HFFc6 (cell line): ENCODE measurements around the gene AGAP4. TPM values are rescaled to one million over a fixed set of nuclear protein-coding genes. Genes with fewer than 3 reads are reported as not detected.
"Not testable (repeated sequence)": the region's sequence is repeated elsewhere in the genome, so short reads cannot be mapped to it uniquely, and the experiment has no call there.

Source experiments
- DNase-seq: peaks from one replicate; pipeline ENCODE4 v3.0.0-alpha.2; 2018
- H3K27ac Mint-ChIP-seq: 2 replicates; pipeline ENCODE4 v1.8.0; 2020; ENCODE audit warnings: mild to moderate bottlenecking, mixed read lengths
- H3K27me3 Mint-ChIP-seq: 2 replicates; pipeline ENCODE4 v1.8.0; 2021; ENCODE audit warnings: mild to moderate bottlenecking, moderate library complexity, mixed read lengths; ENCODE audit not compliant: insufficient read depth
- H3K36me3 Mint-ChIP-seq: 2 replicates; pipeline ENCODE4 v1.8.0; 2021; ENCODE audit warnings: low read depth, mixed read lengths
- H3K4me1 Mint-ChIP-seq: 2 replicates; pipeline ENCODE4 v1.8.0; 2020; ENCODE audit warnings: low read depth, mixed read lengths
- H3K4me3 Mint-ChIP-seq: 2 replicates; pipeline ENCODE4 v1.8.0; 2020; ENCODE audit warnings: mild to moderate bottlenecking, moderate library complexity, mixed read lengths
- H3K9me3 Mint-ChIP-seq: 2 replicates; pipeline ENCODE4 v1.8.0; 2020; ENCODE audit warnings: mild to moderate bottlenecking, mixed read lengths
- CTCF ChIP-seq: fragments of 200-600 bp; sonication (generic); IDR thresholded peaks from 2 replicates; pipeline ENCODE4 v1.5.0; 2021; ENCODE audit warnings: antibody characterized with exemption, mild to moderate bottlenecking
- total RNA-seq, 6 experiments: library from RNA; stranded (reverse); fragmentation: NEBNext Ultra II Directional; extraction: Animal tissue kit (Norgen Biotek cat#: 25700); gene quantifications; 2 replicates in 1 of 6; 3 replicates in 5 of 6; pipeline ENCODE4 v1.2.3, GENCODE V29; 2021

The AGAP4 gene
- total RNA-seq, 6 experiments from 2014 or later: 3.5 to 7.4 (median 5.1) TPM

GRCh38 chr10:45809837-45810236 lies 37.5 kb downstream of the AGAP4 start:
- no peak for DNase-seq
- Mint-ChIP-seq H3K9me3 (no peaks in the 10 kb centered on the region), H3K4me1 (peaks cover 6% of the 10 kb centered on the region), H3K27me3 (peaks cover 3% of the 10 kb centered on the region), H3K4me3 (no peak overlapping the region), H3K27ac (no peak overlapping the region), H3K36me3 (no peaks in the 10 kb centered on the region)
- peak; percentile 45 for TF ChIP-seq CTCF

GRCh38 chr10:45804996-45805395 lies 42.3 kb downstream of the AGAP4 start:
- peaks cover 15% of the 10 kb centered on the region for H3K27me3 Mint-ChIP-seq
- not testable (repeated sequence) for H3K4me1 Mint-ChIP-seq, H3K9me3 Mint-ChIP-seq, H3K4me3 Mint-ChIP-seq, H3K27ac Mint-ChIP-seq, DNase-seq, H3K36me3 Mint-ChIP-seq

GRCh38 chr10:45803060-45804010 lies 44.0 kb downstream of the AGAP4 start:
- not testable (repeated sequence) for H3K27ac Mint-ChIP-seq, H3K4me3 Mint-ChIP-seq, H3K9me3 Mint-ChIP-seq, H3K36me3 Mint-ChIP-seq, H3K4me1 Mint-ChIP-seq
- H3K27me3 Mint-ChIP-seq: peaks cover 11% of the 10 kb centered on the region
- DNase-seq: peak; percentile 50

- peaks cover 19% of the 10 kb centered on the region for H3K36me3 Mint-ChIP-seq
- not testable (repeated sequence) for H3K4me3 Mint-ChIP-seq, H3K27ac Mint-ChIP-seq, H3K4me1 Mint-ChIP-seq, DNase-seq, H3K9me3 Mint-ChIP-seq, H3K27me3 Mint-ChIP-seq
Measured at GRCh38 chr10:45794761-45795160, 52.5 kb downstream of the AGAP4 start.

- DNase-seq: peak; percentile 18
- H3K4me1 Mint-ChIP-seq, H3K9me3 Mint-ChIP-seq, H3K4me3 Mint-ChIP-seq, H3K27me3 Mint-ChIP-seq, H3K27ac Mint-ChIP-seq: not testable (repeated sequence)
- peaks cover 23% of the 10 kb centered on the region for H3K36me3 Mint-ChIP-seq
Measured at GRCh38 chr10:45790694-45791426, 56.4 kb downstream of the AGAP4 start.

- H3K27me3 Mint-ChIP-seq, H3K4me1 Mint-ChIP-seq, DNase-seq, H3K9me3 Mint-ChIP-seq, H3K27ac Mint-ChIP-seq, H3K4me3 Mint-ChIP-seq: not testable (repeated sequence)
- H3K36me3 Mint-ChIP-seq: peaks cover 23% of the 10 kb centered on the region
Measured at GRCh38 chr10:45789991-45790390, 57.3 kb downstream of the AGAP4 start.

GRCh38 chr10:45787212-45787741 lies 60.0 kb downstream of the AGAP4 start:
- not testable (repeated sequence) for H3K4me3 Mint-ChIP-seq, H3K27ac Mint-ChIP-seq, DNase-seq, H3K4me1 Mint-ChIP-seq, H3K27me3 Mint-ChIP-seq, H3K9me3 Mint-ChIP-seq
- peaks cover 13% of the 10 kb centered on the region; the same call in 1 of the 2 replicates for H3K36me3 Mint-ChIP-seq

GRCh38 chr10:45786217-45786616 lies 61.1 kb downstream of the AGAP4 start:
- not testable (repeated sequence) for H3K36me3 Mint-ChIP-seq, H3K27me3 Mint-ChIP-seq, H3K4me3 Mint-ChIP-seq, H3K27ac Mint-ChIP-seq, H3K4me1 Mint-ChIP-seq, H3K9me3 Mint-ChIP-seq
- DNase-seq: peak; percentile 64

Other genes starting within 250 kb of the AGAP4 start
- gene ZFAND4, start 174.7 kb downstream of the AGAP4 start, total RNA-seq: 1 to 10 TPM; 3.9 to 4.8 (median 4.3) TPM
- 10 to 100 TPM; 28.3 to 44.5 (median 34.1) TPM for gene WASHC2C, start 120.2 kb downstream of the AGAP4 start, total RNA-seq
- gene TIMM23, start 125.0 kb upstream of the AGAP4 start, total RNA-seq: 10 to 100 TPM; 89.2 to 99.3 (median 96.4) TPM
- gene NCOA4, start 183.1 kb upstream of the AGAP4 start, total RNA-seq: 100 to 1,000 TPM; 124 to 156 (median 144) TPM
- under 1 TPM in 1 of 6 experiments, not detected in 5; 0.65 TPM for gene MSMB, start 198.8 kb upstream of the AGAP4 start, total RNA-seq